Measurements from ENCODE around the gene PDCD6IP.
A peak's percentile ranks its signal among the peaks of the same experiment; 100 is the strongest.
"Not testable (repeated sequence)": the region's sequence is repeated elsewhere in the genome, so short reads cannot be mapped to it uniquely, and the experiment has no call there.

The PDCD6IP gene

GRCh38 chr3:33768578-33769330, 29.7 kb upstream of the PDCD6IP start:
- no peak for TF ChIP-seq CTCF (IDR thresholded peaks at IDR 0.05; ENCODE audit: insufficient read depth, low read depth, low read length, missing control alignments)
- H3K4me3 ChIP-seq (ENCODE audit: low read length): no peak overlapping the region
- no peak for DNase-seq (ENCODE audit: low read depth)

- DNase-seq (ENCODE audit: low read depth): peak; percentile 11
- no peak for TF ChIP-seq CTCF (IDR thresholded peaks at IDR 0.05; ENCODE audit: insufficient read depth, low read depth, low read length, missing control alignments)
These were observed 24.8 kb upstream of the PDCD6IP start for GRCh38 chr3:33773637-33774036.

GRCh38 chr3:33775363-33775762, 23.1 kb upstream of the PDCD6IP start:
- H3K4me3 ChIP-seq (ENCODE audit: low read length): no peak overlapping the region
- DNase-seq (ENCODE audit: low read depth): peak; percentile 46
- TF ChIP-seq CTCF (IDR thresholded peaks at IDR 0.05; ENCODE audit: insufficient read depth, low read depth, low read length, missing control alignments): no peak

More at GRCh38 chr3:33773637-33774036, 24.8 kb upstream of the PDCD6IP start:
- H3K4me3 ChIP-seq (ENCODE audit: low read length): no peak overlapping the region

- no peak overlapping the region for H3K4me3 ChIP-seq (ENCODE audit: low read length)
- no peak for TF ChIP-seq CTCF (IDR thresholded peaks at IDR 0.05; ENCODE audit: insufficient read depth, low read depth, low read length, missing control alignments)
- no peak for DNase-seq (ENCODE audit: low read depth)
These were observed 20.4 kb upstream of the PDCD6IP start for GRCh38 chr3:33777996-33778395.

- H3K4me3 ChIP-seq (ENCODE audit: low read length): no peak overlapping the region
- DNase-seq (ENCODE audit: low read depth): no peak
- no peak for TF ChIP-seq CTCF (IDR thresholded peaks at IDR 0.05; ENCODE audit: insufficient read depth, low read depth, low read length, missing control alignments)
These were observed 18.7 kb upstream of the PDCD6IP start for GRCh38 chr3:33779751-33780150.

GRCh38 chr3:33781413-33781812, 17.0 kb upstream of the PDCD6IP start:
- not testable (repeated sequence) for H3K4me3 ChIP-seq (ENCODE audit: low read length); DNase-seq (ENCODE audit: low read depth)

GRCh38 chr3:33786565-33787327, 11.7 kb upstream of the PDCD6IP start:
- DNase-seq (ENCODE audit: low read depth): no peak

More at GRCh38 chr3:33786565-33787327, 11.7 kb upstream of the PDCD6IP start:
- no peak overlapping the region for H3K4me3 ChIP-seq (ENCODE audit: low read length)
- no peak for TF ChIP-seq CTCF (IDR thresholded peaks at IDR 0.05; ENCODE audit: insufficient read depth, low read depth, low read length, missing control alignments)
